ENCODE measurements around the gene TPCN2. TPM values are rescaled to one million over a fixed set of nuclear protein-coding genes. Genes with fewer than 3 reads are reported as not detected.

The TPCN2 gene
- total RNA-seq, 1 experiment from 2014 or later: 15.2 TPM

- BruUV-seq (replicated peaks): no TSS peak
- Histone ChIP-seq H3K4me1 (ENCODE audit: control insufficient read depth in 1 of 2, insufficient read depth in 2 of 2, low read length in 2 of 2) (peaks cover 38 to 50% of the 10 kb centered on the region in 2 experiments), H4K20me1 (ENCODE audit: insufficient read depth) (no peaks in the 10 kb centered on the region), H3K9ac (ENCODE audit: low read length) (peak overlapping the region; percentile 69), H3K4me3 (replicated peaks in 1 of 2; ENCODE audit: low read depth in 1 of 2, low read length in 2 of 2) (peak overlapping the region in 1 of 2 experiments; percentile 44; a peak in 2 of 4 replicates), H3K9me2 (ENCODE audit: insufficient read depth) (no peaks in the 10 kb centered on the region), H3K36me3 (ENCODE audit: control insufficient read depth in 1 of 2, insufficient read depth in 2 of 2, low read length in 2 of 2) (no peaks in the 10 kb centered on the region), H2AFZ (ENCODE audit: low read depth, low read length, poor library complexity, severe bottlenecking) (no peak overlapping the region), H3K27ac (ENCODE audit: low read depth, low read length) (peak overlapping the region; percentile 64), H3K9me3 (ENCODE audit: control insufficient read depth in 1 of 2, insufficient read depth in 1 of 2, low read depth in 1 of 2, low read length in 2 of 2) (no peaks in the 10 kb centered on the region), H3K4me2 (ENCODE audit: low read length) (peak overlapping the region; percentile 78), H3K27me3 (ENCODE audit: insufficient read depth, low read length) (no peaks in the 10 kb centered on the region), H3K79me2 (ENCODE audit: insufficient read depth, low read length) (no peaks in the 10 kb centered on the region)
- ATAC-seq (peak; percentile 81), DNase-seq (ENCODE audit: low read depth, low spot score) (peak; percentile 83)
- RAD21 ChIA-PET (ENCODE audit: low non-redundant PET in 1 of 2, low total read pairs in 2 of 2, uncharacterized antibody in 2 of 2, unreplicated experiment in 2 of 2): no interaction called here
- CTCF ChIA-PET: interaction anchor here (1.7 kb wide), 1 partner anchor 36 kb away, joined by 4 read pairs; no protein-coding TSS in a partner anchor
- intact Hi-C loops (cut with micrococcal nuclease): no loop called here
- POLR2A ChIA-PET: no interaction called here
- TF ChIP-seq SP1 (IDR thresholded peaks at IDR 0.05; ENCODE audit: low read depth) (peak; percentile 81), CBX3 (IDR thresholded peaks at IDR 0.05; ENCODE audit: low read depth) (peak; percentile 84), YY1 (IDR thresholded peaks at IDR 0.05; ENCODE audit: extremely low read depth, insufficient replicate concordance, low read depth, low read length) (no peak), EZH2phosphoT487 (IDR thresholded peaks at IDR 0.05; ENCODE audit: borderline replicate concordance) (no peak), POLR2AphosphoS5 (IDR thresholded peaks at IDR 0.05; ENCODE audit: low read depth, low read length) (peak; percentile 71)
- TF ChIP-seq, protein P1, sequence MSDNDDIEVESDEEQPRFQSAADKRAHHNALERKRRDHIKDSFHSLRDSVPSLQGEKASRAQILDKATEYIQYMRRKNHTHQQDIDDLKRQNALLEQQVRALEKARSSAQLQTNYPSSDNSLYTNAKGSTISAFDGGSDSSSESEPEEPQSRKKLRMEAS (IDR thresholded peaks at IDR 0.05): peak; percentile 85
Observed at GRCh38 chr11:69008737-69009440, 39.8 kb upstream of the TPCN2 start.

GRCh38 chr11:69009441-69010211 is 39.1 kb upstream of the TPCN2 start:
- ATAC-seq (no peak), DNase-seq (ENCODE audit: low read depth, low spot score) (no peak)
- peak overlapping the region; percentile 69 for H3K9ac ChIP-seq (ENCODE audit: low read length)
- no TSS peak for BruUV-seq (replicated peaks)
- intact Hi-C loops (cut with micrococcal nuclease): no loop called here
- H3K27me3 ChIP-seq (ENCODE audit: insufficient read depth, low read length): no peaks in the 10 kb centered on the region
- H3K9me3 ChIP-seq (ENCODE audit: control insufficient read depth in 1 of 2, insufficient read depth in 1 of 2, low read depth in 1 of 2, low read length in 2 of 2): no peaks in the 10 kb centered on the region
- H2AFZ ChIP-seq (ENCODE audit: low read depth, low read length, poor library complexity, severe bottlenecking): no peak overlapping the region
- no peaks in the 10 kb centered on the region for H3K79me2 ChIP-seq (ENCODE audit: insufficient read depth, low read length)
- peak overlapping the region in 1 of 2 experiments; percentile 44; a peak in 2 of 4 replicates for H3K4me3 ChIP-seq (replicated peaks in 1 of 2; ENCODE audit: low read depth in 1 of 2, low read length in 2 of 2)
- H3K36me3 ChIP-seq (ENCODE audit: control insufficient read depth in 1 of 2, insufficient read depth in 2 of 2, low read length in 2 of 2): no peaks in the 10 kb centered on the region
- H3K27ac ChIP-seq (ENCODE audit: low read depth, low read length): peak overlapping the region; percentile 66
- ChIA-PET CTCF (interaction anchor here (1.4 kb wide), 1 partner anchor 9 kb away, joined by 6 read pairs; no protein-coding TSS in a partner anchor), POLR2A (interaction anchor here (2.1 kb wide), 1 partner anchor 35 kb away, joined by 8 read pairs; no protein-coding TSS in a partner anchor), RAD21 (ENCODE audit: low non-redundant PET in 1 of 2, low total read pairs in 2 of 2, uncharacterized antibody in 2 of 2, unreplicated experiment in 2 of 2) (interaction anchor here in 1 of 2 experiments (0.6 kb wide), 1 partner anchor 11 kb away, joined by 3 read pairs; no protein-coding TSS in a partner anchor)
- H4K20me1 ChIP-seq (ENCODE audit: insufficient read depth): no peaks in the 10 kb centered on the region
- peak overlapping the region; percentile 78 for H3K4me2 ChIP-seq (ENCODE audit: low read length)
- TF ChIP-seq TCF7L2 (IDR thresholded peaks at IDR 0.05; ENCODE audit: borderline replicate concordance, extremely low read depth, insufficient read depth, insufficient read length): no peak
- no peaks in the 10 kb centered on the region for H3K9me2 ChIP-seq (ENCODE audit: insufficient read depth)
- H3K4me1 ChIP-seq (ENCODE audit: control insufficient read depth in 1 of 2, insufficient read depth in 2 of 2, low read length in 2 of 2): peaks cover 38 to 50% of the 10 kb centered on the region in 2 experiments
